K562 (cell line): ENCODE data around the gene LRRC8C. TPM values are rescaled to one million over a fixed set of nuclear protein-coding genes. Genes with fewer than 3 reads are reported as not detected.
A peak's percentile ranks its signal among the peaks of the same experiment; 100 is the strongest.

ENCODE experiments used
- ASH1L ChIP-seq: fragments of 450-650 bp; IDR thresholded peaks from 2 replicates; pipeline ENCODE4 v1.6.1; 2018; ENCODE audit warnings: borderline replicate concordance, mild to moderate bottlenecking, low read depth; ENCODE audit not compliant: partially characterized antibody
- BCL6 ChIP-seq: fragments of 250-450 bp; sonication (Bioruptor Pico); IDR thresholded peaks from 2 replicates; pipeline ENCODE4 v1.4.0; 2020
- CBX5 ChIP-seq: IDR thresholded peaks from 2 replicates; pipeline ENCODE4 v1.6.1; 2014; ENCODE audit warnings: low read depth, borderline replicate concordance
- CTBP1 ChIP-seq: fragments of 450-650 bp; IDR thresholded peaks from 2 replicates; pipeline ENCODE4 v1.6.1; 2016; ENCODE audit warnings: borderline replicate concordance
- HDAC3 ChIP-seq: fragments of 450-650 bp; IDR thresholded peaks from 2 replicates; pipeline ENCODE4 v1.6.1; 2018; ENCODE audit warnings: borderline replicate concordance, mild to moderate bottlenecking, moderate library complexity; ENCODE audit not compliant: partially characterized antibody
- HDAC6 ChIP-seq: IDR thresholded peaks from 2 replicates; pipeline ENCODE4 v1.6.1; 2012; ENCODE audit warnings: low read depth, mild to moderate bottlenecking, control low read depth, inconsistent platforms, low read length, moderate library complexity
- IRF9 ChIP-seq: fragments of 450-650 bp; IDR thresholded peaks from 2 replicates; pipeline ENCODE4 v1.6.1; 2016; ENCODE audit warnings: missing biosample characterization, missing genetic modification characterization
- KDM2B ChIP-seq: fragments of 250-450 bp; sonication (Bioruptor Pico); IDR thresholded peaks from 2 replicates; pipeline ENCODE4 v1.8.0; 2021; ENCODE audit warnings: mild to moderate bottlenecking, moderate library complexity
- MTA3 ChIP-seq: fragments of 450-650 bp; formaldehyde crosslinking; IDR thresholded peaks from 2 replicates; pipeline ENCODE4 v1.6.1; 2017; ENCODE audit warnings: mild to moderate bottlenecking, borderline replicate concordance
- ZNF124 ChIP-seq: sonication (generic); formaldehyde crosslinking; IDR thresholded peaks from 2 replicates; pipeline ENCODE4 v1.8.1; 2022; ENCODE audit warnings: missing genetic modification reagents
- ZNF347 ChIP-seq: fragments of 450-650 bp; formaldehyde crosslinking; IDR thresholded peaks from 2 replicates; pipeline ENCODE4 v1.4.0; 2020; ENCODE audit warnings: low read depth, mild to moderate bottlenecking, moderate library complexity
- ZNF436 ChIP-seq: fragments of 250-450, 450-650 bp; sonication (Bioruptor Pico); formaldehyde crosslinking; IDR thresholded peaks from 2 replicates; pipeline ENCODE4 v1.7.0; 2020; ENCODE audit warnings: mild to moderate bottlenecking
- polyA plus RNA-seq, 8 experiments: library from polyadenylated mRNA; depleted of rRNA in 4 of 8; stranded (reverse) in 5 of 8; unstranded in 3 of 8; fragments of >200 nt; fragmentation: Nextera tagmentation in 2 of 8; fragmentation: Illumina TruSeq in 1 of 8; extraction: Ambion mirVana in 2 of 8; extraction: Trizol in 1 of 8; gene quantifications; 2 replicates each; pipeline versions ENCODE4 v1.2.1 to v1.2.3, GENCODE V29; 2011 to 2014; ENCODE audit warnings: inconsistent platforms in 1 of 8, missing spikeins in 1 of 8
- total RNA-seq, 7 experiments: library from RNA; depleted of rRNA in 6 of 7; stranded (reverse); fragments of >200 nt in 6 of 7; fragmentation: Illumina TruSeq in 2 of 7; extraction: Trizol in 2 of 7; gene quantifications; 2 replicates each; pipeline versions ENCODE4 v1.2.1 to v1.2.3, GENCODE V29; 2011 to 2021; ENCODE audit warnings: low replicate concordance in 1 of 7
- TF ChIP-seq, protein P1 (sequence below): sonication (generic); formaldehyde crosslinking; IDR thresholded peaks from 2 replicates; pipeline ENCODE4 v1.8.1; 2023; ENCODE audit warnings: mild to moderate bottlenecking, missing genetic modification reagents, moderate library complexity

Gene LRRC8C
- total and polyA plus RNA-seq, 9 of the 15 experiments (the other 6 are each of a cell fraction or from before 2014, with no cell fraction given): 1.00 to 12.5 (median 4.5) TPM

GRCh38 chr1:89762779-89763648, 130.1 kb downstream of the LRRC8C start (continued):
- TF ChIP-seq CBX5 (0 out of 2 replicates have a peak, but pooled peaks have one; percentile 8), ZNF347 (no peak), ASH1L (no peak), HDAC3 (no peak), MTA3 (peak; percentile 82; the same call in 1 of the 2 replicates), IRF9 (tag) (no peak), CTBP1 (peak; percentile 90), ZNF436 (CRISPR knock-in tag) (no peak), ZNF124 (no peak), HDAC6 (no peak), BCL6 (no peak), KDM2B (CRISPR knock-in tag) (no peak)
- TF ChIP-seq, protein P1, sequence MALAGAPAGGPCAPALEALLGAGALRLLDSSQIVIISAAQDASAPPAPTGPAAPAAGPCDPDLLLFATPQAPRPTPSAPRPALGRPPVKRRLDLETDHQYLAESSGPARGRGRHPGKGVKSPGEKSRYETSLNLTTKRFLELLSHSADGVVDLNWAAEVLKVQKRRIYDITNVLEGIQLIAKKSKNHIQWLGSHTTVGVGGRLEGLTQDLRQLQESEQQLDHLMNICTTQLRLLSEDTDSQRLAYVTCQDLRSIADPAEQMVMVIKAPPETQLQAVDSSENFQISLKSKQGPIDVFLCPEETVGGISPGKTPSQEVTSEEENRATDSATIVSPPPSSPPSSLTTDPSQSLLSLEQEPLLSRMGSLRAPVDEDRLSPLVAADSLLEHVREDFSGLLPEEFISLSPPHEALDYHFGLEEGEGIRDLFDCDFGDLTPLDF (CRISPR knock-in tag): no peak
